Transverse colon (tissue), 4 donors: ENCODE results near the gene DIAPH3. TPM values are rescaled to one million over a fixed set of nuclear protein-coding genes. Genes with fewer than 3 reads are reported as not detected.

Source experiments
- DNase-seq: peaks from one replicate; pipeline ENCODE4 v3.0.0-alpha.2; 2019
- H3K27ac ChIP-seq, 4 donors: fragments of 200-600 bp; sonication (generic); 2 replicates each; pipeline ENCODE4 v1.5.1; 2016 to 2018; ENCODE audit warnings: inconsistent platforms in 4 of 4
- H3K27me3 ChIP-seq: fragments of 200-600 bp; sonication (generic); 2 replicates; pipeline ENCODE4 v1.5.1; 2017; ENCODE audit warnings: inconsistent platforms
- H3K36me3 ChIP-seq, 4 donors: fragments of 200-600 bp; sonication (generic); 2 replicates each; pipeline ENCODE4 v1.5.1; 2017 to 2019; ENCODE audit warnings: inconsistent platforms in 4 of 4
- H3K4me1 ChIP-seq, 4 donors: fragments of 200-600 bp; sonication (generic); 2 replicates each; pipeline ENCODE4 v1.5.1; 2017 to 2020; ENCODE audit warnings: inconsistent platforms in 4 of 4
- H3K4me3 ChIP-seq, 4 donors: fragments of 200-600 bp; sonication (generic); 1 replicate in 1 of 4; 2 replicates in 3 of 4; pipeline versions ENCODE4 v1.5.1 to v1.6.1; 2017 to 2019; ENCODE audit warnings: inconsistent platforms in 4 of 4
- H3K9me3 ChIP-seq, 2 donors: fragments of 200-600 bp; sonication (generic); 2 replicates each; pipeline ENCODE4 v1.5.1; 2017 to 2019; ENCODE audit warnings: inconsistent platforms in 2 of 2
- EP300 ChIP-seq: sonication (generic); formaldehyde crosslinking; IDR thresholded peaks from one replicate; pipeline ENCODE4 v1.6.1; 2017; ENCODE audit warnings: antibody characterized with exemption, low read depth
- POLR2A ChIP-seq: fragments of 450-650 bp; IDR thresholded peaks from one replicate; pipeline ENCODE4 v1.6.1; 2016; ENCODE audit warnings: antibody characterized with exemption, mild to moderate bottlenecking, moderate library complexity
- POLR2AphosphoS5 ChIP-seq, 3 donors: sonication (generic); formaldehyde crosslinking; IDR thresholded peaks; one replicate each; pipeline ENCODE4 v1.6.1; 2016; ENCODE audit warnings: antibody characterized with exemption in 3 of 3
- WGBS, 2 donors: methylation state at CpG; one replicate each; pipeline ENCODE4 v1.1.5; 2018; ENCODE audit warnings: low coverage in 1 of 2; 5-methylcytosine and 5-hydroxymethylcytosine counted together
- in situ Hi-C, 4 donors: fragments of 200-750 bp; cut with MboI; loops; one replicate each; pipeline versions ENCODE4 v1.15.0 to v1.15.1; 2017; ENCODE audit warnings: low sequenced_read_pairs in 3 of 4, low pct_ligation_motif_present in 1 of 4, low pct_unique_long_range_greater_than_20kb in 1 of 4
- intact Hi-C: fragments of 100-400 bp; cut with DNase I; formaldehyde crosslinking; loops from one replicate; pipeline ENCODE4 v1.15.1; 2023; ENCODE audit warnings: low total_unique reads
- total RNA-seq, 4 donors: library from RNA; depleted of rRNA; stranded (reverse); fragments of >200 nt; gene quantifications; one replicate each; pipeline ENCODE4 v1.1.0, GENCODE V29; 2016
- TF ChIP-seq, protein P1 (sequence below), 5 experiments: fragments of 200-600 bp in 3 of 5; fragments of 450-650 bp in 2 of 5; sonication (generic) in 3 of 5; IDR thresholded peaks; 1 replicate in 2 of 5; 2 replicates in 3 of 5; pipeline ENCODE4 v1.5.1; 2016 to 2017; ENCODE audit warnings: antibody characterized with exemption in 5 of 5, inconsistent platforms in 3 of 5, mild to moderate bottlenecking in 2 of 5, moderate library complexity in 1 of 5

The DIAPH3 gene, protein sequence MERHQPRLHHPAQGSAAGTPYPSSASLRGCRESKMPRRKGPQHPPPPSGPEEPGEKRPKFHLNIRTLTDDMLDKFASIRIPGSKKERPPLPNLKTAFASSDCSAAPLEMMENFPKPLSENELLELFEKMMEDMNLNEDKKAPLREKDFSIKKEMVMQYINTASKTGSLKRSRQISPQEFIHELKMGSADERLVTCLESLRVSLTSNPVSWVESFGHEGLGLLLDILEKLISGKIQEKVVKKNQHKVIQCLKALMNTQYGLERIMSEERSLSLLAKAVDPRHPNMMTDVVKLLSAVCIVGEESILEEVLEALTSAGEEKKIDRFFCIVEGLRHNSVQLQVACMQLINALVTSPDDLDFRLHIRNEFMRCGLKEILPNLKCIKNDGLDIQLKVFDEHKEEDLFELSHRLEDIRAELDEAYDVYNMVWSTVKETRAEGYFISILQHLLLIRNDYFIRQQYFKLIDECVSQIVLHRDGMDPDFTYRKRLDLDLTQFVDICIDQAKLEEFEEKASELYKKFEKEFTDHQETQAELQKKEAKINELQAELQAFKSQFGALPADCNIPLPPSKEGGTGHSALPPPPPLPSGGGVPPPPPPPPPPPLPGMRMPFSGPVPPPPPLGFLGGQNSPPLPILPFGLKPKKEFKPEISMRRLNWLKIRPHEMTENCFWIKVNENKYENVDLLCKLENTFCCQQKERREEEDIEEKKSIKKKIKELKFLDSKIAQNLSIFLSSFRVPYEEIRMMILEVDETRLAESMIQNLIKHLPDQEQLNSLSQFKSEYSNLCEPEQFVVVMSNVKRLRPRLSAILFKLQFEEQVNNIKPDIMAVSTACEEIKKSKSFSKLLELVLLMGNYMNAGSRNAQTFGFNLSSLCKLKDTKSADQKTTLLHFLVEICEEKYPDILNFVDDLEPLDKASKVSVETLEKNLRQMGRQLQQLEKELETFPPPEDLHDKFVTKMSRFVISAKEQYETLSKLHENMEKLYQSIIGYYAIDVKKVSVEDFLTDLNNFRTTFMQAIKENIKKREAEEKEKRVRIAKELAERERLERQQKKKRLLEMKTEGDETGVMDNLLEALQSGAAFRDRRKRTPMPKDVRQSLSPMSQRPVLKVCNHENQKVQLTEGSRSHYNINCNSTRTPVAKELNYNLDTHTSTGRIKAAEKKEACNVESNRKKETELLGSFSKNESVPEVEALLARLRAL
- 1 to 10 TPM in 3 of 4 donors, under 1 TPM in 1; 0.95 to 1.6 (median 1.2) TPM for total RNA-seq

DNA sequence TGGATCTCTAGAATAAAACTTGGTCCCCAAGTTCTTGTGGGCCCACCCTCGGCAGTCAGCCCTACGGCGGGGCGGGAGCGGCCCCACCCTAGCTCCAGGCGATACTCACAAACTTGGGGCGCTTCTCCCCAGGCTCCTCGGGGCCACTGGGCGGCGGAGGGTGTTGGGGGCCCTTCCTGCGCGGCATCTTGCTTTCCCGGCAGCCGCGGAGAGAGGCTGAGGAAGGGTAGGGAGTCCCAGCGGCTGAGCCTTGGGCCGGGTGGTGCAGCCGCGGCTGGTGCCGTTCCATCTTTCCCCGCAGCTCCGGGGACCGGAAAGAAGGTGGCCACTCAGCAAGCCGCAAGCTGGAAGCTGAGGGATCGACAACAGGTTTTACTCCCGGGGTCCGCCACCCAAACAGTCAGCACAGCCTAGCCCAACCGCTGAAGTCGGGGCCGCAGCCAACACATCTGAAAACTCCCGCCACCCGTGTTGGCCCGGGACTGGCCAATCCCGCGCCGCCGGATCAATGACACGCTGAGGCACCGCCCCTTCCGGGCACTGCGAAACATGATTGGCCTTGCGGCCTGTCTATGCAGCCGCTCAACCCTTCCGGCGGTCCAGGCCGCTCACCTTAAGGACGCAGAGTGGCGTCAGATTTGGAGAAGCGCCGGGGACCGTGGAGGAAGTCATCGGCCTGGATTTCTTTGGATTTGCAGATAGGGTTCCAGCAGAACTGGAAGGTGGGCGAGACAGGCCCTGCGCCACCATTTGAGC lies at the start of gene DIAPH3:
Gene DIAPH3, minus strand, starts transcription at position 451 of the 756 bp plus-strand sequence. Its CDS starts 162 bp downstream, at position 289.
- in situ Hi-C loops (loop anchor here in 1 of 4 donors (25.0 kb wide), 1 partner anchor 224 kb away; the partner anchor contains the start of gene TDRD3), intact Hi-C loops (no loop called here)
- Histone ChIP-seq H3K36me3 (no peaks in the 10 kb centered on the region), H3K4me3 (peak within 1 kb of the TSS; percentile 58 to 71 (median 58)), H3K9me3 (no peaks in the 10 kb centered on the region), H3K4me1 (peaks cover 0 to 18% (median 12%) of the 10 kb centered on the region in 4 donors), H3K27ac (peak within 1 kb of the TSS; percentile 91 to 93 (median 93)), H3K27me3 (no peaks in the 10 kb centered on the region)
- 0 to 1% methylated on average over 5 to 54 of the region's 54 CpGs for WGBS, 2 donors
- peak; percentile 97 for DNase-seq
- peak; percentile 90 for TF ChIP-seq POLR2A
- TF ChIP-seq, protein P1, sequence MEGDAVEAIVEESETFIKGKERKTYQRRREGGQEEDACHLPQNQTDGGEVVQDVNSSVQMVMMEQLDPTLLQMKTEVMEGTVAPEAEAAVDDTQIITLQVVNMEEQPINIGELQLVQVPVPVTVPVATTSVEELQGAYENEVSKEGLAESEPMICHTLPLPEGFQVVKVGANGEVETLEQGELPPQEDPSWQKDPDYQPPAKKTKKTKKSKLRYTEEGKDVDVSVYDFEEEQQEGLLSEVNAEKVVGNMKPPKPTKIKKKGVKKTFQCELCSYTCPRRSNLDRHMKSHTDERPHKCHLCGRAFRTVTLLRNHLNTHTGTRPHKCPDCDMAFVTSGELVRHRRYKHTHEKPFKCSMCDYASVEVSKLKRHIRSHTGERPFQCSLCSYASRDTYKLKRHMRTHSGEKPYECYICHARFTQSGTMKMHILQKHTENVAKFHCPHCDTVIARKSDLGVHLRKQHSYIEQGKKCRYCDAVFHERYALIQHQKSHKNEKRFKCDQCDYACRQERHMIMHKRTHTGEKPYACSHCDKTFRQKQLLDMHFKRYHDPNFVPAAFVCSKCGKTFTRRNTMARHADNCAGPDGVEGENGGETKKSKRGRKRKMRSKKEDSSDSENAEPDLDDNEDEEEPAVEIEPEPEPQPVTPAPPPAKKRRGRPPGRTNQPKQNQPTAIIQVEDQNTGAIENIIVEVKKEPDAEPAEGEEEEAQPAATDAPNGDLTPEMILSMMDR (IDR thresholded peaks at IDR 0.05): peak in 1 of 5 experiments; percentile 5
- no peak for TF ChIP-seq EP300
- TF ChIP-seq POLR2AphosphoS5 (IDR thresholded peaks at IDR 0.05): peak; percentile 82 to 95 (median 90)

DNA sequence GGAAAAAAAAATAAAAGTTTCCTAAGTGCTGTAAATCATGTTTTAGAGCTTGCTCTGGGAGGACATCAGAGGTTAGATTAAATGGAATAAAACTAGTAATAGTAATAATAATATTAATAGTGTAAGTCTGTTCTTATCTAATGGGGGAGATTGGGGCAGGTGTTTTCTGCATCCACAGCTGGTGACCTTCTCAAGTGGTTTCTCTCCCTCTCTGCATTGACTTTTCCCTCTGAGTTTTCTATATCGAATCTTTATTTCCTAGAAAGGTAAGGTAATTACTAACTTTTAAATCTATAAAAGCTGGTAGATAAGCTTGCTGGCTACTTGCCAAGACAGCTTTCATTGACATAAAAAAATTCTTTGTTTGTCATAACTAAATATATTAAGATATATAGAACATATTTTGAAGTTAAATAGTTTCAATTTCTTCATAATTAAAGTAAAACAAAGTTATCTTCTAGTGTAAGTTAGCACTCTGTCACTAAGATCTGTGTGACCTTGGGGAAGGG lies 49.6 kb upstream of the DIAPH3 start:
- Histone ChIP-seq H3K9me3 (no peaks in the 10 kb centered on the region), H3K4me3 (no peak overlapping the region), H3K4me1 (no peaks in the 10 kb centered on the region), H3K27ac (no peak overlapping the region), H3K36me3 (no peaks in the 10 kb centered on the region), H3K27me3 (no peaks in the 10 kb centered on the region)
- TF ChIP-seq POLR2AphosphoS5 (IDR thresholded peaks at IDR 0.05) (no peak), POLR2A (no peak), EP300 (no peak)
- TF ChIP-seq, protein P1 (IDR thresholded peaks at IDR 0.05): no peak
- in situ Hi-C loops: no loop called here
- DNase-seq: no peak
- intact Hi-C loops: no loop called here
- 33 to 48% methylated on average over 1 of the region's 1 CpG for WGBS, 2 donors

DNA sequence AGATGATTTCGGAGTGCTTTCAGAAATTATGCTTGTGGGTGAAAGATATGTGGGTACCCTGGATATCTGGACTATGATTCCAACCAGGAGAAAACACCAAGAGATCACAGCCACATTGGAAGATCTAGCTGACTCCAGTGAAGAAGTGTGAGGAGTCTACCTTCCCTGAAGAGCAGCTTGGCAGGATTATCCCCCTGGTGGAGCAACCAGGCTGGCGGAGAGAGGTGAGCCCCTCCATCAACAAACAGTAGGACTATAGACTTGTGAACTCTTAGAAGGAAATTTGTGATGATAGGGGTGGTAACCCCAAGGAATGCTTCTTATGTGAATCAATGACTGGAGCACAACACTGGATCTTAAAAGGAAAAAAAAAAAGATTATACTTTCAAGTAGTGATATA lies 47.8 kb upstream of the DIAPH3 start:
- Histone ChIP-seq H3K9me3 (no peaks in the 10 kb centered on the region), H3K4me3 (no peak overlapping the region), H3K4me1 (no peaks in the 10 kb centered on the region), H3K36me3 (no peaks in the 10 kb centered on the region), H3K27ac (no peak overlapping the region), H3K27me3 (no peaks in the 10 kb centered on the region)
- in situ Hi-C loops (no loop called here), intact Hi-C loops (no loop called here)
- WGBS, 2 donors: 80 to 85% methylated on average over 1 to 2 of the region's 2 CpGs
- DNase-seq: no peak
- TF ChIP-seq POLR2AphosphoS5 (IDR thresholded peaks at IDR 0.05) (no peak), EP300 (no peak), POLR2A (no peak)
- TF ChIP-seq, protein P1 (IDR thresholded peaks at IDR 0.05): no peak
